ENCODE results near the gene USP36.

DNA sequence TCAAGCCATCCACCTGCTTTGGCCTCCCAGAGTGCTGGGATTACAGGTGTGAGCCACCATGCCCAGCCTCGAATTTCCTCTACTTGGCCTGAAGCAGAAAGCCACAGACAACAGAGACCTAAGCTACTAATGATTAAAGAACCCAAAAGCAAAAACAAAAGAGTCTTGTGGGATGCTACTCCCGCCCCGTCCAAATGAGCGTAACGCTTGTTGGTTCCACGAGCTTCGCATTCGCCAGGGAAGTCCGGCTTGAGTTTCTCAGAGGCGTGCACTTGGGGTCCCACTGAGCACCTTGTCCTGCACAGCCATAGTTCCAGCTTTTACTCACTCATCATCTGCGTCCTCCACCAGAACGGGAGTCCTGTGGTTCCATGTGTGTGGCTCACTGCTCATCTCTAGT lies 46.3 kb upstream of the USP36 start:
- TF ChIP-seq, protein P1, sequence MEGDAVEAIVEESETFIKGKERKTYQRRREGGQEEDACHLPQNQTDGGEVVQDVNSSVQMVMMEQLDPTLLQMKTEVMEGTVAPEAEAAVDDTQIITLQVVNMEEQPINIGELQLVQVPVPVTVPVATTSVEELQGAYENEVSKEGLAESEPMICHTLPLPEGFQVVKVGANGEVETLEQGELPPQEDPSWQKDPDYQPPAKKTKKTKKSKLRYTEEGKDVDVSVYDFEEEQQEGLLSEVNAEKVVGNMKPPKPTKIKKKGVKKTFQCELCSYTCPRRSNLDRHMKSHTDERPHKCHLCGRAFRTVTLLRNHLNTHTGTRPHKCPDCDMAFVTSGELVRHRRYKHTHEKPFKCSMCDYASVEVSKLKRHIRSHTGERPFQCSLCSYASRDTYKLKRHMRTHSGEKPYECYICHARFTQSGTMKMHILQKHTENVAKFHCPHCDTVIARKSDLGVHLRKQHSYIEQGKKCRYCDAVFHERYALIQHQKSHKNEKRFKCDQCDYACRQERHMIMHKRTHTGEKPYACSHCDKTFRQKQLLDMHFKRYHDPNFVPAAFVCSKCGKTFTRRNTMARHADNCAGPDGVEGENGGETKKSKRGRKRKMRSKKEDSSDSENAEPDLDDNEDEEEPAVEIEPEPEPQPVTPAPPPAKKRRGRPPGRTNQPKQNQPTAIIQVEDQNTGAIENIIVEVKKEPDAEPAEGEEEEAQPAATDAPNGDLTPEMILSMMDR (conservative IDR thresholded peaks at IDR 0.05 in 1 of 2, IDR thresholded peaks at IDR 0.05 in 1 of 2; ENCODE audit: extremely low read depth in 1 of 2, insufficient read depth in 1 of 2, low read depth in 1 of 2, low read length in 2 of 2), result no peak
- TF ChIP-seq EZH2 (IDR thresholded peaks at IDR 0.05; ENCODE audit: borderline replicate concordance, low read length), result no peak

All from mammary epithelial cell (primary cell).